ENCODE results near the gene FAM170B. TPM values are rescaled to one million over a fixed set of nuclear protein-coding genes. Genes with fewer than 3 reads are reported as not detected.

The FAM170B gene
- total and polyA plus RNA-seq, 2 donors (not counting 3 experiments of a cell fraction or from before 2014, with no cell fraction given) = not detected

GRCh38 chr10:49174261-49174925 is 40.6 kb upstream of the FAM170B start:
- TF ChIP-seq GATA2 (IDR thresholded peaks at IDR 0.05; ENCODE audit: insufficient read depth, insufficient read length, low read depth, low read length) = no peak
- TF ChIP-seq CTCF (IDR thresholded peaks at IDR 0.05; ENCODE audit: extremely low read depth in 1 of 2, insufficient read depth in 1 of 2, low read depth in 1 of 2, low read length in 2 of 2) = no peak
- no peak for TF ChIP-seq POLR2AphosphoS5 (IDR thresholded peaks at IDR 0.05; ENCODE audit: insufficient read depth, low read depth, low read length)
- no peak for TF ChIP-seq MYC (IDR thresholded peaks at IDR 0.05; ENCODE audit: low read depth, low read length)
- no peak for TF ChIP-seq EZH2 (IDR thresholded peaks at IDR 0.05; ENCODE audit: borderline replicate concordance, low read depth, low read length, severe bottlenecking)
- no peak for TF ChIP-seq FOS (IDR thresholded peaks at IDR 0.05; ENCODE audit: borderline replicate concordance, insufficient read depth, low read length)
- no peak for TF ChIP-seq POLR2A (IDR thresholded peaks at IDR 0.05; ENCODE audit: low read depth, low read length)
- no peak for TF ChIP-seq JUN (IDR thresholded peaks at IDR 0.05; ENCODE audit: borderline replicate concordance, insufficient read depth, insufficient read length, low read depth)
- TF ChIP-seq MAX (IDR thresholded peaks at IDR 0.05; ENCODE audit: insufficient read depth, insufficient read length) = no peak
- H4K20me1 ChIP-seq (replicated peaks; ENCODE audit: control insufficient read depth, extremely low read depth, insufficient read depth, low read length) = no peaks in the 10 kb centered on the region
- DNase-seq (ENCODE audit: low read depth, low spot score) (no peak), FAIRE-seq (no peak)
- no peak overlapping the region for H3K27ac ChIP-seq (ENCODE audit: insufficient read depth, low read depth, low read length)
- no peaks in the 10 kb centered on the region for H3K9me3 ChIP-seq (replicated peaks; ENCODE audit: control insufficient read depth, insufficient read depth, low read length)
- intact Hi-C loops (cut with micrococcal nuclease) (no loop called here), dilution Hi-C loops (cut with MboI; ENCODE audit: extremely low pct_ligation_motif_present, low sequenced_read_pairs) (no loop called here)
- no peaks in the 10 kb centered on the region for H3K36me3 ChIP-seq (ENCODE audit: control insufficient read depth in 2 of 2, extremely low read depth in 1 of 2, insufficient read depth in 2 of 2, low read length in 2 of 2)
- no peaks in the 10 kb centered on the region for H3K9me1 ChIP-seq (replicated peaks; ENCODE audit: control insufficient read depth, extremely low read depth, insufficient read depth, low read length)
- peaks cover 0 to 4% of the 10 kb centered on the region in 2 experiments for H3K27me3 ChIP-seq (ENCODE audit: control insufficient read depth in 2 of 2, insufficient read depth in 2 of 2, low read length in 2 of 2)
- ChIA-PET CTCF (interaction anchor here (3.2 kb wide), 1 partner anchor 10 kb away, joined by 13 read pairs; no protein-coding TSS in a partner anchor), POLR2A (no interaction called here)
- H3K4me2 ChIP-seq (ENCODE audit: insufficient read depth, low read length) = no peak overlapping the region
- no peaks in the 10 kb centered on the region for H3K79me2 ChIP-seq (ENCODE audit: control insufficient read depth, insufficient read depth, low read length)
- H3K4me3 ChIP-seq (replicated peaks in 1 of 3; ENCODE audit: insufficient read depth in 1 of 3, low read depth in 1 of 3, low read length in 3 of 3) = no peak overlapping the region
- peaks cover 9% of the 10 kb centered on the region for H3K4me1 ChIP-seq (ENCODE audit: control insufficient read depth, extremely low read depth, insufficient read depth, low read length)
- no peak overlapping the region for H3K9ac ChIP-seq (replicated peaks; ENCODE audit: extremely low read depth, insufficient read depth, low read length)
- no TSS peak for BruUV-seq (replicated peaks)
- no peak overlapping the region for H2AFZ ChIP-seq (ENCODE audit: low read depth, low read length)

All from endothelial cell of umbilical vein (primary cell).